Activated T-helper 1 cell treated with Interleukin-2 at 50 U/mL for 16 hours (primary cell): Measurements from ENCODE around the gene SOX18.
A peak's percentile ranks its signal among the peaks of the same experiment; 100 is the strongest.

Experiments used
- DNase-seq: peaks from one replicate; pipeline ENCODE4 v3.0.0-alpha.2; 2020; ENCODE audit warnings: low read depth

Gene SOX18

GRCh38 chr20:64080813-64081623 lies 31.6 kb upstream of the SOX18 start:
- no peak for DNase-seq

GRCh38 chr20:64080013-64080812 lies 30.8 kb upstream of the SOX18 start, which contains the start of gene OPRL1:
Gene OPRL1 (plus strand): TSS chr20:64080082. CDS start chr20:64092721, 12,639 bp downstream.
- DNase-seq: no peak

- peak; percentile 59 for DNase-seq
Observed at GRCh38 chr20:64079273-64080012, 30.0 kb upstream of the SOX18 start, which contains the start of gene RGS19. Gene RGS19 (minus strand): TSS chr20:64079518. CDS start chr20:64076886, 2,632 bp downstream.

GRCh38 chr20:64078934-64079272 lies 29.5 kb upstream of the SOX18 start:
- DNase-seq: no peak

GRCh38 chr20:64077876-64078551 lies 28.6 kb upstream of the SOX18 start:
- DNase-seq: peak; percentile 54

GRCh38 chr20:64077541-64077875 lies 28.1 kb upstream of the SOX18 start:
- no peak for DNase-seq

- DNase-seq: peak; percentile 28
Observed at GRCh38 chr20:64077094-64077493, 27.7 kb upstream of the SOX18 start.

GRCh38 chr20:64076061-64076997 lies 26.9 kb upstream of the SOX18 start:
- DNase-seq: no peak

GRCh38 chr20:64075556-64075955 lies 26.1 kb upstream of the SOX18 start:
- no peak for DNase-seq

GRCh38 chr20:64074963-64075362 lies 25.5 kb upstream of the SOX18 start:
- no peak for DNase-seq

- DNase-seq: no peak
Observed at GRCh38 chr20:64074184-64074789, 24.8 kb upstream of the SOX18 start.

- no peak for DNase-seq
Observed at GRCh38 chr20:64073476-64074183, 24.2 kb upstream of the SOX18 start.

GRCh38 chr20:64072498-64073063 lies 23.1 kb upstream of the SOX18 start:
- DNase-seq: no peak

GRCh38 chr20:64071341-64072332 lies 22.2 kb upstream of the SOX18 start:
- no peak for DNase-seq

GRCh38 chr20:64070244-64070993 lies 21.0 kb upstream of the SOX18 start:
- no peak for DNase-seq

- no peak for DNase-seq
Observed at GRCh38 chr20:64069614-64070243, 20.3 kb upstream of the SOX18 start.

GRCh38 chr20:64069209-64069613 lies 19.8 kb upstream of the SOX18 start:
- DNase-seq: no peak
